Gastrocnemius medialis (tissue), 4 donors: ENCODE data around the gene ADAM17. TPM values are rescaled to one million over a fixed set of nuclear protein-coding genes. Genes with fewer than 3 reads are reported as not detected.

Source experiments
- ATAC-seq, 2 donors: fragments of 150-250 bp; one replicate each; pipeline ENCODE4 v1.9.1; 2016
- DNase-seq, 2 donors: peaks; one replicate each; pipeline ENCODE4 v3.0.0-alpha.2; 2019
- H3K27ac ChIP-seq, 4 donors: fragments of 200-600 bp; sonication (generic); 1 replicate in 1 of 4; 2 replicates in 3 of 4; pipeline ENCODE4 v1.5.1; 2016 to 2018; ENCODE audit warnings: mild to moderate bottlenecking in 2 of 4, moderate library complexity in 1 of 4
- H3K27me3 ChIP-seq, 3 donors: fragments of 200-600 bp; sonication (generic) in 2 of 3; 1 replicate in 1 of 3; 2 replicates in 2 of 3; pipeline versions ENCODE4 v1.5.1 to v1.6.0; 2016 to 2019; ENCODE audit warnings: mild to moderate bottlenecking in 1 of 3, moderate library complexity in 1 of 3
- H3K36me3 ChIP-seq, 2 donors: fragments of 200-600 bp; sonication (generic) in 1 of 2; one replicate each; pipeline ENCODE4 v1.5.1; 2017 to 2018
- H3K4me1 ChIP-seq, 2 donors: fragments of 200-600 bp; sonication (generic) in 1 of 2; one replicate each; pipeline ENCODE4 v1.5.1; 2016 to 2017; ENCODE audit warnings: mild to moderate bottlenecking in 2 of 2
- H3K4me3 ChIP-seq, 4 donors: fragments of 200-600 bp; sonication (generic) in 3 of 4; 1 replicate in 1 of 4; 2 replicates in 3 of 4; pipeline ENCODE4 v1.5.1; 2016 to 2019; ENCODE audit warnings: mild to moderate bottlenecking in 2 of 4
- H3K9me3 ChIP-seq, 3 donors: fragments of 200-600 bp; sonication (generic) in 2 of 3; 1 replicate in 1 of 3; 2 replicates in 2 of 3; pipeline ENCODE4 v1.5.1; 2016 to 2019
- CTCF ChIP-seq, 5 experiments: fragments of 450-650 bp in 3 of 5; fragments of 200-600 bp in 2 of 5; sonication (generic) in 2 of 5; IDR thresholded peaks in 4 of 5; conservative IDR thresholded peaks in 1 of 5; 1 replicate in 4 of 5; 2 replicates in 1 of 5; pipeline ENCODE4 v1.5.1; 2016 to 2019; ENCODE audit warnings: antibody characterized with exemption in 5 of 5, mild to moderate bottlenecking in 3 of 5, moderate library complexity in 3 of 5
- POLR2A ChIP-seq, 2 donors: fragments of 450-650 bp; IDR thresholded peaks; one replicate each; pipeline ENCODE4 v1.6.1; 2017; ENCODE audit warnings: antibody characterized with exemption in 2 of 2, mild to moderate bottlenecking in 2 of 2, moderate library complexity in 2 of 2
- in situ Hi-C, 4 donors: fragments of 200-750 bp; cut with MboI; loops; one replicate each; pipeline versions ENCODE4 v1.15.0 to v1.8.0; 2017; ENCODE audit warnings: low sequenced_read_pairs in 4 of 4
- intact Hi-C: fragments of 100-400 bp; cut with DNase I; formaldehyde crosslinking; loops from one replicate; pipeline ENCODE4 v1.15.1; 2023; ENCODE audit warnings: low total_unique reads
- total RNA-seq, 4 donors: library from RNA; depleted of rRNA; stranded (reverse); fragments of >200 nt; gene quantifications; one replicate each; pipeline versions ENCODE4 v1.1.0 to v1.2.3, GENCODE V29; 2016

The ADAM17 gene
- total RNA-seq, 4 donors from 2014 or later = 13.5 to 27.1 (median 22.0) TPM

- Histone ChIP-seq H3K4me3 (no peak overlapping the region), H3K27me3 (no peaks in the 10 kb centered on the region), H3K9me3 (no peaks in the 10 kb centered on the region), H3K4me1 (peaks cover 7 to 18% of the 10 kb centered on the region in 2 donors), H3K36me3 (peaks cover 0 to 15% of the 10 kb centered on the region in 2 donors), H3K27ac (no peak overlapping the region)
- ATAC-seq (no peak), DNase-seq (no peak)
- TF ChIP-seq POLR2A (IDR thresholded peaks at IDR 0.05) = no peak
- no peak for TF ChIP-seq CTCF (IDR thresholded peaks at IDR 0.05 in 4 of 5, conservative IDR thresholded peaks at IDR 0.05 in 1 of 5)
- intact Hi-C loops (loop anchor here (5.0 to 10.0 kb wide), 2 partner anchors 221 to 294 kb away; no protein-coding TSS in a partner anchor), in situ Hi-C loops (no loop called here)
Observed at GRCh38 chr2:9471206-9471605, 84.4 kb downstream of the ADAM17 start.

- no peak for TF ChIP-seq CTCF (IDR thresholded peaks at IDR 0.05 in 4 of 5, conservative IDR thresholded peaks at IDR 0.05 in 1 of 5)
- no peak for TF ChIP-seq POLR2A (IDR thresholded peaks at IDR 0.05)
- ATAC-seq (no peak), DNase-seq (no peak)
- Histone ChIP-seq H3K9me3 (no peaks in the 10 kb centered on the region), H3K4me3 (no peak overlapping the region), H3K27ac (no peak overlapping the region), H3K27me3 (no peaks in the 10 kb centered on the region), H3K4me1 (no peaks in the 10 kb centered on the region), H3K36me3 (peaks cover 0 to 16% of the 10 kb centered on the region in 2 donors)
- in situ Hi-C loops (no loop called here), intact Hi-C loops (no loop called here)
Observed at GRCh38 chr2:9467687-9468086, 87.9 kb downstream of the ADAM17 start.

- H3K27ac ChIP-seq = no peak overlapping the region
- peaks cover 0 to 15% of the 10 kb centered on the region in 2 donors for H3K36me3 ChIP-seq
- ATAC-seq (no peak), DNase-seq (no peak)
- intact Hi-C loops = no loop called here
- no peaks in the 10 kb centered on the region for H3K4me1 ChIP-seq
- H3K4me3 ChIP-seq = no peak overlapping the region
- no peaks in the 10 kb centered on the region for H3K9me3 ChIP-seq
- H3K27me3 ChIP-seq = no peaks in the 10 kb centered on the region
- in situ Hi-C loops = no loop called here
- no peak for TF ChIP-seq POLR2A (IDR thresholded peaks at IDR 0.05)
- TF ChIP-seq CTCF (IDR thresholded peaks at IDR 0.05 in 4 of 5, conservative IDR thresholded peaks at IDR 0.05 in 1 of 5) = no peak
Observed at GRCh38 chr2:9466147-9466683, 89.4 kb downstream of the ADAM17 start.

- peaks cover 0 to 22% of the 10 kb centered on the region in 2 donors for H3K36me3 ChIP-seq
- ATAC-seq = no peak
Observed at GRCh38 chr2:9465170-9465569, 90.5 kb downstream of the ADAM17 start.

More at GRCh38 chr2:9465170-9465569, 90.5 kb downstream of the ADAM17 start:
- intact Hi-C loops = no loop called here
- in situ Hi-C loops = no loop called here
- no peaks in the 10 kb centered on the region for H3K27me3 ChIP-seq
- no peaks in the 10 kb centered on the region for H3K4me1 ChIP-seq
- no peak overlapping the region for H3K4me3 ChIP-seq
- H3K27ac ChIP-seq = no peak overlapping the region
- no peaks in the 10 kb centered on the region for H3K9me3 ChIP-seq
- TF ChIP-seq CTCF (IDR thresholded peaks at IDR 0.05 in 4 of 5, conservative IDR thresholded peaks at IDR 0.05 in 1 of 5) (no peak), POLR2A (IDR thresholded peaks at IDR 0.05) (no peak)
- no peak for DNase-seq
